ENCODE measurements around the gene TRIM72.
"Not testable (repeated sequence)": the region's sequence is repeated elsewhere in the genome, so short reads cannot be mapped to it uniquely, and the experiment has no call there.

TRIM72 gene, protein sequence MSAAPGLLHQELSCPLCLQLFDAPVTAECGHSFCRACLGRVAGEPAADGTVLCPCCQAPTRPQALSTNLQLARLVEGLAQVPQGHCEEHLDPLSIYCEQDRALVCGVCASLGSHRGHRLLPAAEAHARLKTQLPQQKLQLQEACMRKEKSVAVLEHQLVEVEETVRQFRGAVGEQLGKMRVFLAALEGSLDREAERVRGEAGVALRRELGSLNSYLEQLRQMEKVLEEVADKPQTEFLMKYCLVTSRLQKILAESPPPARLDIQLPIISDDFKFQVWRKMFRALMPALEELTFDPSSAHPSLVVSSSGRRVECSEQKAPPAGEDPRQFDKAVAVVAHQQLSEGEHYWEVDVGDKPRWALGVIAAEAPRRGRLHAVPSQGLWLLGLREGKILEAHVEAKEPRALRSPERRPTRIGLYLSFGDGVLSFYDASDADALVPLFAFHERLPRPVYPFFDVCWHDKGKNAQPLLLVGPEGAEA
- 0.28 to 4.9 (median 1.9) reads per million in 18 experiments for total RNA-seq

DNA sequence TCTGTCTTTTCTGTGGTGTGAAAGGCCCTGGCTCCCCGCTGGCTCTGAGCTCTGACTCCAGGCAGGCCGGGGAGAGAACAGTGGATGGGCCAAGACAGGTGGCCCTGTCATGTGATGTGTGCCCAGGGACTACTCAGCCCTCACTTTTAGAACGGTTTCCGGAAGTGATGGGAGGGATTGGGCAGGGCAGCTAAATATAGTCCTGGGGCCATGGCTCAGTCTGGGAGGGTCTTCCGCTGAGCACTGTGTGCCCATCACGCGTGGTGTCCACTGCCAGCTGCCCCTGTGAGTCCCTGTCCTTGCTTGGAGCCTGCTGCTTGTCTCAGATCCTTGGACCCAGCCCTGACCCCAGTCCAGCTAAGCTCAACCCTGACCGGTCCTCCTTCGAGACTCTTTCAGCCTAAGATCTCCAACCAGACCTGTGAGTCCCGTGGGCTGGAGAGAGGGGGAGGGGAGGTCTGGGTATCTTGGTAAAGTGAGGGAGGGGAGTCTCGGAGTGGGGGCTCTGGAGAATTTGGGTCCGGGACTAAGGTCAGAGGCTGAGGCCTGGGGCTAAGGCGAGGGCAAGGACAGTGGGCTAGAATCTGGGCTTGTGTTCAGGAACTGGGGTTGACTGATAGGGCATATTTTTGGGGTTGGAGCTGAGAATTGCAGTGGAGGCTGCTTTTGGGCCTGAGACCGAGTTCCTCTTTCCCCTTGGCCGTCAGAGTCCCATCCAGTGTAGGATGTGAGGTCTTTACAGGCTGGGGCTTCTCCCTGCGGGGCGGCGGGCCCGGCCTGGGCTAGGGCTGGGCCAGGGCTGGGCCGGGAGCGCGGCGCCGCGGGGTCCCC, at the start of gene TRIM72:
TSS of gene TRIM72 (plus strand) at position 243 of the 831 bp plus-strand sequence. CDS start 620 bp downstream, outside the sequence.
- DNase-seq, result peak in 1 of 2 donors; percentile 31

DNA sequence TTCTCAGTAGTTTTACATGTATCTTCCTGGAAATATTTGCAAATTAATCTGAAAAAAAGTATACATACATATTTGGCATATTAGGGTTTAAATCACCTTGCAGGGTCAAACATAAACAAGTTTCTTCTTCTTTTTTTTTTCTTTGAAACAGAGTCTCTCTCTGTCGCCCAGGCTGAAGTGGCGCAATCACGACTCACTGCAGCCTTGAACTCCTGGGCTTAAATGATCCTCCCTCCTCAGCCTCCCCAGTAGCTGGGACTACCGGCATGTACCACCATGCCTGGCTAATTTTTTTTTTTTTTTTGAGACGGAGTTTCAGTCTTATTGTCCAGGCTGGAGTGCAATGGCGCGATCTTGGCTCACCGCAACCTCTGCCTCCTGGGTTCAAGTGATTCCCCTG, 46.6 kb upstream of the TRIM72 start:
- DNase-seq, result peak in 1 of 2 donors; percentile 20

DNA sequence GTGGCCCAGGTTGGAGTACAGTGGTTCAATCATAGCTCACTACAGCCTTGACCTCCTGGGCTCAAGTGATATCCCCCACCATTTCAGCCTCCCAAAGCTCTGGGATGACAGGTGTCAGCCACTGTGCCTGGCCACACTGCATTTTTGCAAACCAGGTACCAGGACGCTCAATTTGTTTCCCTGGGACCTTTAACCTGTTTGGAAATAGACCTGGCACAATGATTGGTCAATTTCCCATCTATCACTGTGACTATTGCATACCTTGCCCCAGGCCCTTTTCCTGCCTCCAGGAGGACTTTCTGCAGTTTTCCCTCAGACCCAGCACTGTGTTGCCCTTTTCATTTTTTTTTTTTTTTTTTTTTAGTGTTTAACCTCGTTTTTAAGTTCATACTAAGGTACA, 45.1 kb upstream of the TRIM72 start:
- DNase-seq, result no peak

DNA sequence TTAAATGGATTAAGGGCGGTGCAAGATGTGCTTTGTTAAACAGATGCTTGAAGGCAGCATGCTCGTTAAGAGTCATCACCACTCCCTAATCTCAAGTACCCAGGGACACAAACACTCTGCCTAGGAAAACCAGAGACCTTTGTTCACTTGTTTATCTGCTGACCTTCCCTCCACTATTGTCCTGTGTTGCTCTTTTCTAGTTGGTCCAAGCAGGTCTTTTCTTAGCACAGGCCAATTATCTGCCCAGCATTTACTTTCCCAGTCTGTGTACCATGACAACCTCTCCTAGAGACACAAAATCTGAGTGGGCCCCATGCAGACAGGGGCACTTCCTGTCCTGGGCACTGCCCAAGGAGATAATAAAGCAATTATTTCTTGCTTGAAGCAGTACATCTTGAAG, 43.9 kb upstream of the TRIM72 start:
- not testable (repeated sequence) for DNase-seq

DNA sequence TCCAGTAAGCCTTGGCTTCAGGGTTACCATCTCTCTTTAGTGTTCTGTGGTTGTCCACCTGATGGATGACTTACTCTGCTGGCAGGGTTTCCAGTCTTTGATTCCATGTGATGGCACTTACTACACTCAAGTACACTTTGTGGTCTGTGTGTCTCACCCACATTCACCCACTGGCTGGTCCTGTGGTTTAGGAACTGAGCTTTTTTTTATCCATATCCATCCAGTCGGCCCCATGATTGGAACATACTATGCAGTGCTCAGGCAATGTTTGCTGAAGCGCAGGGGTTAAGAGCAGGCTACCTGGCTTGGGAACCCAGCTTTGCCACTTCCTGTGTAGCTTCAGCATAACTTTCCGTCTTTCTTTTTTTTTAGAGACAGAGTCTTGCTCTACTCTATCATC, 36.8 kb upstream of the TRIM72 start:
- peak; percentile 86 to 95 for DNase-seq

DNA sequence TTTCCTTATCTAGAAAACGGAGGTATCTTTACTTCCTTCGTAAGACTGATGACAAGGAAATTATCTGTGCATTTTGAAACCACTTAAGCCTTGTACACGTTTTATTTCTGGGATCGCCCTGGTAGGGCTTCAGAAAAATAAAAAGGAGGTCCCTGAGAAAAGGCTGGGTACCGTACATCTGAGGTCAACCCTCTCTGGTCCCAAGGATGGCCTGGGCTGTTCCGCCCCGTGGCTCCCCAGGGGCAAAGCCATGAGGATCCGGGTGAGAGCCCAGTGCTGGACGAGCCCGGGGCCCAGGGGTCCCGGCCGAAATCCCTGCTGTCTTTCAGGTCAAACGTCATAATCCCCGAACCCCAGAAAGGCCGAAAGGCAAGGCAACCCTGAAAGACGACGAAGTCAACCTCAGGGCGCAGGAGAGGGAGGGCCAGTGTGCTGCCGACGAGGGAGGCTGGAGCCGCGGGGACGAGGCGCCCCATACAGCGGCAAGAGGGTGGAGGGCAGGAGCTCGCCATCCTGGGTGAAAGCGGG, 34.6 kb upstream of the TRIM72 start:
- no peak for DNase-seq

DNA sequence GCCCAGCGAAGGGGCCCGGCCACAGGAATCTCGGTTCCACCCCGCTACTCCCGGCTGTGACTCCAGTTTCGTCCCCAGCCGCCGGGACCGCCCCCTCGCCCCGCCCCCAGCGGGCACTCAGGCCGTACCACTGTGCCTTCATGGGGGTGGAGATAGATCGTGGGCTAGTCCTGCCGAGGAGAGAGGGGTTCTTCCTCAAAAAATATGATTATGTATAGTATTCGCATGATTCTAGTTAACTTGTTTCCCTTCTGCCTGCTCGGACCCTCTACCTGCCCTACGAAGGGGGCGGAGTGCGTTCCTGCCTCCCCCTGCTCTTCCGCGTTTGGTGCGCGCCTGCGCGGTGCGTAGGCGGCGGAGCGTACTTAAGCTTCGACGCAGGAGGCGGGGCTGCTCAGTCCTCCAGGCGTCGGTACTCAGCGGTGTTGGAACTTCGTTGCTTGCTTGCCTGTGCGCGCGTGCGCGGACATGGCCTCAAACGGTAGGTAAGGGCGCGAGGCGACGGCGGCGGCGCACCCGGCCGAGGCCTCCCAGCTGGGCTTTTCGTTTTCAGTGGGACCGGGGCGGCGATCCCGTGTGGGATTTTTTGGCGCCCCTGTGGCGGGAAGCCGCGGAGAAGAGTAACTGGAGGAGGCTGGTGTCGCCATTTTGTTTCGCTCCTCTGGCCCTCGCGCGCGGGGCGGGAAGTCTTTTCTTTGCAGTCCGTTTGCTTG, 34.0 kb upstream of the TRIM72 start, which contains the start of gene FUS:
TSS of gene FUS (plus strand) at position 393 of the 713 bp plus-strand sequence. CDS start at position 469, 76 bp downstream.
- DNase-seq, result peak; percentile 84 to 91

DNA sequence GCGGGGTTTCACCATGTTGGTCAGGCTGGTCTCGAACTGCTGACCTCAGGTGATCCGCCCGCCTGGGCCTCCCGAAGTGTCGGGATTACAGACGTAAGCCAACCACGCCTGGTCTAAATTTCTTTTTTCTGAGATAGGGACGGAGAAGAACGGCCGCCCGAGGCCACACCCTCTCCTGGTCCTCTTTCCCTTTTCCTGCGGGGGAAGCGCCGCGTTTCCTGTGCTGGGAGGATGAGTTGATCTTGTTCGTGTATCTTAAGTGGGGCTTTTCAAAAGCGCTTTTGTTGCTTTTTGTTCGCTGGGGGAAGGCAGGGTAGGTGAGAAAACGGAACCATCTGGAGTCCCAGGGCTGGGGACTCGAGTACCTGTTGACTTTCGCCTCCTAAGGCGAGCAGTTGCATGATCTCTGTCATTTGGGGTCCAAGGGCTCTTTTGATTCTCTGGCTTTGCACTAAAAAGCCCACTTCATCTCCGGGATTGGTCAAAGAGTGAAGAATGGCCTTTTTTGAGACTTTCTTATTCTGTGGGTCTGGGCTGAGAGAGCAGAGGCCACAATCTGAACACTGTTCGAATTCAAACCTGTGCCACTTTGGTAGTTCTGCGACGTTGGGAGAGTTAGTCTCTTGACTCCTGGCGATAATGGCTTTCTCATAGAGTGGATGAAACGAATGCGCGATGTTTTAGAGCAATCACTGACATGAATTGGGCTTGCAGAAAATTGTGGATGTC, 32.7 kb upstream of the TRIM72 start:
- peak; percentile 54 to 74 for DNase-seq

DNA sequence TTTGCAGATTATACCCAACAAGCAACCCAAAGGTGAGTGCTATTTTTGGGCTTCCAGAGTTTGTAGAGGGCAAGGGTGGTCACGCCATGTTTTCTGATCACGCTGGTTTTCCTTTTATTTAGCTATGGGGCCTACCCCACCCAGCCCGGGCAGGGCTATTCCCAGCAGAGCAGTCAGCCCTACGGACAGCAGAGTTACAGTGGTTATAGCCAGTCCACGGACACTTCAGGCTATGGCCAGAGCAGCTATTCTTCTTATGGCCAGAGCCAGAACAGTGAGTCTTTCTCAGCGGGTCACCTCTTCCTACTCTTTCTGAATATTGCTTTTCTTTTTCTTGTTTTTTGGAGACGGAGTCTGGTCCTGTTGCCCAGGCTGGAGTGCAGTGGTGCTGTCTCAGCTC, 31.5 kb upstream of the TRIM72 start:
- no peak for DNase-seq

DNA sequence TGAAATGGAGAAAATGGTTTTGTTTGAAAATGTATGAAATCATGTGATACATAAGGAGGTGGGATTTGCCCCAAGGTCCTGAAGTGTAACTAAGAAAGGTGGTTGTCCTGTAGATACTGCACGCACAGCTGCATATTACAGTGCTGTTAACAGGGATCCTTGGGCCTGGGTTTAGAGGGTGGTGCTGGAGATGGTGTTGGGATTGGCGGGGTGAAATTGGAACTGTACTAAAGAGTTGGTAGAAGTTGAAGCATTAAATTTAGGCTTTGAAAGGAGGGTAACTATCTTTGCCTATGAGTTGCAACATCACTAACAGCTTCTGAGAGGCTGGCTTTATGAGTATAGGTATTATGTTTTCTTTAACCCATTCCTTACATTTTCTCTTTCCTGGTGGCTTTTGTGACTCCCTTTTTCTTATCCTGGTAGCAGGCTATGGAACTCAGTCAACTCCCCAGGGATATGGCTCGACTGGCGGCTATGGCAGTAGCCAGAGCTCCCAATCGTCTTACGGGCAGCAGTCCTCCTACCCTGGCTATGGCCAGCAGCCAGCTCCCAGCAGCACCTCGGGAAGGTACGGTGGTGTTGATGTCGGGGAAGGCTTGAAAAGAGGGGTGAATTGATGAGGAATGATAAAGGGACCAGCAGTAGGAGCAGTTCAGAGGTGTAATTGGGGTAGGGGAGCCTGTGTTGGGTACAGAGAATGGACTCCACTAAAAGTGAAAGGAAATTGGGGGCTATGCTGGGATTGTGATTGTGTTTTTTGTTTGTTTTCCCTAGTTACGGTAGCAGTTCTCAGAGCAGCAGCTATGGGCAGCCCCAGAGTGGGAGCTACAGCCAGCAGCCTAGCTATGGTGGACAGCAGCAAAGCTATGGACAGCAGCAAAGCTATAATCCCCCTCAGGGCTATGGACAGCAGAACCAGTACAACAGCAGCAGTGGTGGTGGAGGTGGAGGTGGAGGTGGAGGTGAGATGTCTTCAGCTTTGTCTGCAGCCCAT, 30.2 kb upstream of the TRIM72 start:
- no peak for DNase-seq

DNA sequence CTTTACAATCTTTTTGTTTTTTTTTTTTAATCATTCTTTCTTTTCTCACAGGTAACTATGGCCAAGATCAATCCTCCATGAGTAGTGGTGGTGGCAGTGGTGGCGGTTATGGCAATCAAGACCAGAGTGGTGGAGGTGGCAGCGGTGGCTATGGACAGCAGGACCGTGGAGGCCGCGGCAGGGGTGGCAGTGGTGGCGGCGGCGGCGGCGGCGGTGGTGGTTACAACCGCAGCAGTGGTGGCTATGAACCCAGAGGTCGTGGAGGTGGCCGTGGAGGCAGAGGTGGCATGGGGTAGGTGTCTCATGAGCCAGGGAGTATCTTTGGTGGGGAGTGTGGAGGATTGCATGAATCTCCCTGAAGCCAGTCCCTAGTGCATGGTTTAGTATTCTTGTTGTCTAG, 29.0 kb upstream of the TRIM72 start:
- DNase-seq, result no peak

DNA sequence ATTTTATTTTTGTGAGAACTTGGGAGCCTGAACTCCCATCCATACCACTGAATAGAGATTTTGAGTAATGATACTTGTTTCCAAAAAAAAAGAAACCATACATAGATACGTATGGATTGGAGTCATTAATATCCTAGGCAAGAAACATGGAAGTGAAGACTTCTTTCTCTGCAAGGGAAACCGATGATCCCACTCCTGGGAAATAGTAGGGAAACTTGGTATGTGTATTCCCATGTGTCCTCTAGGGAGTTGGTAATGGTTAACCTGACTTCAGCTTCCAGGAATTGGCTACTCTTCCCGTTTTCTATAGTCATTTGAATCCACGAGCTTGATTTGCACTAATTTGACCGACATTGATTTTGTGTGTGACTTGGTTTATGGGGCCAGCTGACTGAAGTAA, 28.6 kb upstream of the TRIM72 start:
- DNase-seq, result no peak

DNA sequence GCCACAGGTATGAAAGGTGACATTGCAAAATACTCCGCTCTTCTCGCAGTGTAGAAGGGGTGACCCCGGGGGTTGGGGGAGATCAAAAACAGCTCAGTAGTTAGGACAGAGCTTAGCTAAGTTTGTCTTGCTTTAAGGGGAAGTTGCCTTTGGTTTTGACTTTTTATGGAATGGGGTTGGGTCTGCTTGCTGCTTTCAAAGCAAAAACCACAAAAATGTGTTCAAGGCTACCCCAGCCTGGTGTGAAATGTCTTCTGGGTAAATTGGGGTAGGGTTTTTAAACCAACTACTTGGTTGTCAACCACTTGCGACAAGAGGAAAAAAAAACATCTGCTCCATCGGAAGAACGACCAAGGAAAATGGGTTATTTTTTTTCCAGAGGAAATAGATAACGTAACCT, 27.7 kb upstream of the TRIM72 start:
- DNase-seq, result peak; percentile 19 to 36

DNA sequence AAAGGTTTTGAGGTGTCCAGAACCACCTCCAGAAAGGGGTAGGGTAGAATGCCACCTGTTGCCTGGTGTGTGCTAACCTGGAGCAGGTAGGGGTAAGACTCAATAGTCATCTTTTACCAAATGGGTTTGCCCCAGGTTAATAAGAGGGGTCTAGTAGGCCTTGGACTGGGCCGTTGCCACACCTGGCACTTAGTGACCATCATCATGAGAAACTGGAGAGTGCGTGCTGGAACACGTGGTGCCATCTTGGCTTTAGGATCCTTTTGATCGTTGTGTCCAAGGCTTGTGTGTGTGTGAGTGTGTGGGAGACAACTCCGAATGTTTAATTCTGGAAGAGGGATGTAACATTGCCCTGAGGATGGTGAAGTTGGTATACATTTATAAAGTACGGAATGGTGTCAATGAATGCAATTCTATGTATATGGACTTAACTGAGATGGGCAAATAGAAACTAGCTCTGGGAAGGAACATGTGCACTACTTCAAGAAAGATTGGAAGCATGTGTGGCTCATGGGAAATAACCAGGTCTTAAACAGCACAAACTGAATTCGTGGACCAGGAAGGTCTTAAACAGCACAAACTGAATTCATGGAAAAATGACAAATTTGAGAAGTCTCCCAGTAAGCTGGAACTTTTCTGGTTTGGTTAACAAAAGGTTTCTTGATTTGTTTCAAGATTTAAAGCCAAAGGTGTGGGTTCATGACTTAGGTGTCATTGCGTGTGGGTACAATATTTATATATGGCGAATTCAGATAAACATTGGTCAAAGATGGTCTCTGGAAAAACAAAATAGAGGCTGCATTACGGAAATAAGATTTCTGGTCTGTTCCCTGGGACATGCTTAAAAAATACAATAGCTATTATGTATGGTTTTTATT, 26.8 kb upstream of the TRIM72 start:
- no peak for DNase-seq

DNA sequence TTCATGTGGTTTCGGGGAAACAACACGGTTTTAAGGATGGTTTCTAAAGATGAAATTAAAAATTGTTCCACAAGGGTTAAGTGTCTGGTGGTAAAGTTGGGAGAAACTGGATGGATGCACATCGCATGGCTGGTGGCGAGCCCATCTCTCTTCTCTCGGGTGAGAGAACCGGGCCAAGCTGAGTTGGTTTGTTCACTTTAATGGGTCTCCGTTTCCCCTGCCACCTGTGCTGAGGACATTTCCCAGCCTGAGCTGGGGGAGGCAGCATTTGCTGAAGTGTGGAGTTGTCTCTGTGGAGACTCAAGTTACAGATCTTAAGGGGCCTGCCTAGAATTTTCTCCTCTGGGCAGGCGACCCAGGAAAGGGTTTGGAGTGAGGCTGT, 26.1 kb upstream of the TRIM72 start:
- DNase-seq, result no peak

DNA sequence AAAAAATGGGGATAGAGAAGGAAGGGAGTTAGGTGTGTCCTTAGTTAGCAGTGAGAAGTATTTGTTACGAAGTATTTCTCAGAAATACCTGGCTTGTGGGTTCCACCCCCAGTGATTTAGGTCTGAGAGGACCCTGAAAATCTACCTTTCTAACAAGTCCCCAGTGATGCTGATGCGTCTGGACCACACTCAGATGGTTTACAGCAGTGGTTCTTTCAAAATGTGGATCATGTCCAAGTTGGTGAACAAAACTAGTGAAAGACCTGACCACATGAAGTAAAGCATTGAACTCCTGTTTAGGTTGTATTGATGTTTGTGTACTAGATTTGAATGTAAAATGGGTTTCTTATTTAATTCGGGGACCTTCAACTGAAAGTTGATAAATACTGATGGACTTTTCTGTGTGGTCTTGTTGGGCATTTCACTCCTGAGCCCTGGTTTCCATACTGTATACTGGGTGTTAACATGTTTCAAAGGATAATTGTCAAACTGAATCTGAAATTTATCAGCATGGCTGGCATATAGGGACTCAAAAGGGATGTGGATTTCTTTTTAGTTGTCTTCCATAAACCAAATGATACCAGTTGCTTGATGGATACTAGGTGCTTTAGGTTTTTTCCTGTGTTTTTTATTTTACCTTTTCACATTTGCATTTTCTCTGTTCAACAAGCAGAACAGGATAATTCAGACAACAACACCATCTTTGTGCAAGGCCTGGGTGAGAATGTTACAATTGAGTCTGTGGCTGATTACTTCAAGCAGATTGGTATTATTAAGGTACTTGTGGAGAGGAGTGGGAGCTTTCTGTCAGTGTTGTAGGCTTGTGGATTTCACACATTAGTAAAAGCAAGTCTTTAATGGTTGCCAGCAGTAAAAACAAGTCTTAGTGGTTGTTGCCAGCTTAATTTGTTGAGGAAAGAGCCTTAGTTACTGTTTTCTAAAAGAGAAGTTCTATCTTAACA, 25.2 kb upstream of the TRIM72 start:
- DNase-seq, result no peak

DNA sequence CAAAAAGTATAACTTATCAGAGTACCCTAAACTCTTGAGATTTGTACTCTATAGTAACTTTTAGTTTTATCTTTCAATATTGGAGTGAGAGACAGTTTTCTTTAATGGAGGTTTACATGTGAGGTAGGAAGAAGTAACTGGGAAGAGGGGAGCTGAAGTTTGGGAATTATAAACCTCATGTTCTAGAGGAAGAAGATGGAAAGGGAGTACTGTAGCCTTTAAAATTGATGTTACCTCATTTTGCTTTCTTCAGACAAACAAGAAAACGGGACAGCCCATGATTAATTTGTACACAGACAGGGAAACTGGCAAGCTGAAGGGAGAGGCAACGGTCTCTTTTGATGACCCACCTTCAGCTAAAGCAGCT, 24.5 kb upstream of the TRIM72 start:
- DNase-seq, result no peak

DNA sequence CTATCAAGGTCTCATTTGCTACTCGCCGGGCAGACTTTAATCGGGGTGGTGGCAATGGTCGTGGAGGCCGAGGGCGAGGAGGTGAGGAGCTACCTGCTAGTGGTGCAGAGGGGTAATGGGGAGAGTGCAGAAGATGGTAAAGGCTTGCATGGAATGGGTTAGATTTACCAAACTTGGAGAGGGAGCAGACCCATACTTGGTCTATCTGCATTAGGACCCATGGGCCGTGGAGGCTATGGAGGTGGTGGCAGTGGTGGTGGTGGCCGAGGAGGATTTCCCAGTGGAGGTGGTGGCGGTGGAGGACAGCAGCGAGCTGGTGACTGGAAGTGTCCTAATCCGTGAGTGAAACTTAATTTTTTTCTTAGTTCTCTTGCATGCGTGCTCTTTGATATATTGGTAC, 23.9 kb upstream of the TRIM72 start:
- DNase-seq, result no peak

All from inflammatory macrophage (primary cell).